Measurements from ENCODE around the gene CPA4. TPM values are rescaled to one million over a fixed set of nuclear protein-coding genes. Genes with fewer than 3 reads are reported as not detected.

The CPA4 gene
- 0.27 and 0.29 TPM in 2 replicates for total RNA-seq

DNA sequence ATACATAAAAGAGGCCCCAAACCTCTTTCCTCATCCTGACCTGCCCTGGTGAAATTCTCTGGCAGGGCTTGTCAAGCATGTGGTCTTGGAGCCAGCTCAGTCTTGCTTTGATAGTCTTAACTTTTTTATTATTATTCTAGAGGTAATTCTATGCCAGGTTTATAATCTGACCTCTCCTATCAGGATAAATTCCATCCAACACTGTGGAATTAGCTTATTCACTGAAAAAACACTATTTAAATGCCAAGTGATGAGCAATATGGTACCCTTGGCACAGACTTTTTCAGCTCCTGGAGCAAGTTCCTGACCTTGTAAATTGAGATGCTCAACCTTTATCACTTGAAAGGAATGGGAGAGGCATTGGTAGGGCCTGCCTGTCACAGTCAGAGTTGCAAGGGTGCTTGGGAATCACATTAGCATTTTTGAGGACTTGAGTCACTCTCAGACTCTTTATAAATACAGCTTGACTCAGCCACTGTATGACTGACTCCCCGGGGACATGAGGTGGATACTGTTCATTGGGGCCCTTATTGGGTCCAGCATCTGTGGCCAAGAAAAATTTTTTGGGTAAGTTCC, at the start of gene CPA4:
CPA4 (plus strand) TSS at position 480 of the 576 bp plus-strand sequence; CDS start at position 500, 20 bp downstream.

GRCh38 chr7:130266258-130266960, 26.6 kb upstream of the CPA4 start, which contains the start of gene CPA2:
Gene CPA2, plus strand, starts transcription at chr7:130266863. Its CDS starts 19 bp downstream, at chr7:130266882.

GRCh38 chr7:130344271-130344866, 51.4 kb downstream of the CPA4 start, which contains the start of gene CPA5:
Gene CPA5, plus strand, starts transcription at chr7:130344816. Its CDS starts 1,670 bp downstream, at chr7:130346486.

Other genes starting within 250 kb of the CPA4 start
- 20.6 and 26.1 TPM in 2 replicates for gene ZC3HC1, start 241.8 kb upstream of the CPA4 start, total RNA-seq
- gene KLHDC10, start 222.6 kb upstream of the CPA4 start, total RNA-seq = 31.3 and 33.4 TPM in 2 replicates
- 21.0 and 23.3 TPM in 2 replicates for gene TMEM209, start 87.8 kb upstream of the CPA4 start, total RNA-seq
- not detected in 2 replicates for gene SSMEM1, start 85.3 kb upstream of the CPA4 start, total RNA-seq
- not detected in 2 replicates for gene CPA2, start 26.3 kb upstream of the CPA4 start, total RNA-seq
- gene CPA5, start 51.7 kb downstream of the CPA4 start, total RNA-seq = not detected in 2 replicates
- not detected in 2 replicates for gene CPA1, start 87.3 kb downstream of the CPA4 start, total RNA-seq
- gene CEP41, start 147.9 kb downstream of the CPA4 start, total RNA-seq = 14.0 and 19.7 TPM in 2 replicates
- gene MEST, start 198.9 kb downstream of the CPA4 start, total RNA-seq = 7.2 and 9.2 TPM in 2 replicates